OCI-LY7 (cell line): ENCODE data around the gene STAT2.

Experiments
- CTCF ChIP-seq: fragments of 200-600 bp; sonication (generic); conservative IDR thresholded peaks from 2 replicates; pipeline ENCODE4 v1.5.1; 2014; ENCODE audit warnings: mild to moderate bottlenecking, antibody characterized with exemption, low read length, moderate library complexity, mixed read lengths
- EZH2phosphoT487 ChIP-seq: fragments of 200-600 bp; sonication (generic); IDR thresholded peaks from 2 replicates; pipeline ENCODE4 v1.6.1; 2018; ENCODE audit warnings: low read depth, borderline replicate concordance, mild to moderate bottlenecking, mixed run types, antibody characterized with exemption, low read length, moderate library complexity, mixed read lengths

GRCh38 chr12:56398324-56398723 lies 38.4 kb upstream of the STAT2 start:
- no peak for TF ChIP-seq CTCF
- no peak for TF ChIP-seq EZH2phosphoT487
